AG09319 (cell line): ENCODE results near the gene ALG14.
A peak's percentile ranks its signal among the peaks of the same experiment; 100 is the strongest.
"Not testable (repeated sequence)": the region's sequence is repeated elsewhere in the genome, so short reads cannot be mapped to it uniquely, and the experiment has no call there.

Source experiments
- DNase-seq: peaks from one replicate; pipeline ENCODE4 v3.0.0-alpha.2; 2010; ENCODE audit warnings: low read depth; ENCODE audit errors: extremely low read depth
- TF ChIP-seq, protein P1 (sequence below): IDR thresholded peaks from 2 replicates; pipeline ENCODE4 v1.5.1; 2011; ENCODE audit warnings: low read depth, mild to moderate bottlenecking, inconsistent platforms, low read length, moderate library complexity

The ALG14 gene

DNA sequence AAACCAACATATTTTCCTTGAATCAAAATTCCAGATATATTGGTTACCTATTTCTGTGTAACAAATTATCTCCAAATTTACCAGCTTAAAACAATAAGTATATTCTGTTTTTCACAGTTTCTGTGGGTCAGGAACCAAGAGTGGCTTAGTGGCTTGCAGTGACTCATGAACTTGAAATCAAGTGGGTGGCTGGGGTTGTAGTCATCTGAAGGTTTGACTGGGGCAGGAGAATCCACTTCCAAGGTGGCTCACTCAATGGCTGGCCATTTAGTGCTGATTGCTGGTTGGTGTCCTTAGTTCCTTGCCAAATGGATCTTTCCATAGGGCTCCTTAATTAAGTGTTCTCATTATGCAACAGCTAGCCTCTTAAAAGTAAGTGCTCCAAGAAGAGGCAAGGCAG lies 43.8 kb downstream of the ALG14 start:
- DNase-seq: no peak
- TF ChIP-seq, protein P1, sequence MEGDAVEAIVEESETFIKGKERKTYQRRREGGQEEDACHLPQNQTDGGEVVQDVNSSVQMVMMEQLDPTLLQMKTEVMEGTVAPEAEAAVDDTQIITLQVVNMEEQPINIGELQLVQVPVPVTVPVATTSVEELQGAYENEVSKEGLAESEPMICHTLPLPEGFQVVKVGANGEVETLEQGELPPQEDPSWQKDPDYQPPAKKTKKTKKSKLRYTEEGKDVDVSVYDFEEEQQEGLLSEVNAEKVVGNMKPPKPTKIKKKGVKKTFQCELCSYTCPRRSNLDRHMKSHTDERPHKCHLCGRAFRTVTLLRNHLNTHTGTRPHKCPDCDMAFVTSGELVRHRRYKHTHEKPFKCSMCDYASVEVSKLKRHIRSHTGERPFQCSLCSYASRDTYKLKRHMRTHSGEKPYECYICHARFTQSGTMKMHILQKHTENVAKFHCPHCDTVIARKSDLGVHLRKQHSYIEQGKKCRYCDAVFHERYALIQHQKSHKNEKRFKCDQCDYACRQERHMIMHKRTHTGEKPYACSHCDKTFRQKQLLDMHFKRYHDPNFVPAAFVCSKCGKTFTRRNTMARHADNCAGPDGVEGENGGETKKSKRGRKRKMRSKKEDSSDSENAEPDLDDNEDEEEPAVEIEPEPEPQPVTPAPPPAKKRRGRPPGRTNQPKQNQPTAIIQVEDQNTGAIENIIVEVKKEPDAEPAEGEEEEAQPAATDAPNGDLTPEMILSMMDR: no peak

DNA sequence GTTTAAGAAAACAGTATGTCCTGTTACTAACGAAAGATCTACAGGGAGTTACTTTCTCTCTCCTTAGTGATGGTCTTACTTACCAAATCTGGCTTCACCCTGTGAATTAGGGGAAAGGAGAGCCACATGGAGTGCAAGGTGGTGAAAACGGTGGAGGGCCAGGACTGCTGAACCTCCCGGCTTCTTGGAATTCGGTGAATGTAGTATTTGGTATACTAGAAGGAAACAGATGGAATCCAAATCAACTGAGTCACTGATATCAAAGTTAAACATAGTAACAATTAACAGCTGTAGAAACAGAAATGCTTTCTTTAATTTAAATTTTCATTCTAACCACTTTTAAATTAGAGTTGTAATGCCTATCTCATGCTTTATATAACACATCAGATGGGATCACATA lies 45.7 kb downstream of the ALG14 start:
- TF ChIP-seq, protein P1: no peak
- no peak for DNase-seq

DNA sequence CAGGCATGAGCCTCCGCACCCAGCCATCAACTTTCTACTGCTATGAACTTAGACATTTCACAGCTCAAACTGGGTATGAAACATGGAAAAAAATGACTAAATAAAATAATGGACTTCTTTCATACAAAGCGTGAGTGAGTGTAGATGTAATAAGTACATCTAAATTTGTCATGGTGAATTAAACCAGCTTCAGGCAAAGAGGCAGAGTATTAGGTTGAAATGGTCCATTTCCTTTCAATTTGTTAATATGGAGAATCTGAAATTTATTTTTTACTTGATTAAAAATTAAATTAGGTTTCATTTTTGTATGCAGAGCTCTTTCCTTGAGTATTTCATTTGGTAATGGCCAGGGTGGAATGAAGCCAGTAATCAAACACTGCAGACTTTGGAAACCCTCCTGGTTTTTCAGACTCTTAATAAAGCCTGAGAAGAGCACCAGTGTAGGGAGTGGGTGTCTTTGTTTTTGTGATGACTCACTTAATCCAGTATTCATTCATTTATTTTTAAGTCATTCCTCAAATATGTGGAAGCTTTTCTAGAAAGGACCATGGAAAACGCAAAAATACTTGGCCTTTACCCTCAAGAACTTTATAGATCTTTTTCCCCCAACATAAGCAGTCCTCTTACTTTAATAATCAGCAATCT lies 49.2 kb downstream of the ALG14 start:
- peak; percentile 81 for DNase-seq
- TF ChIP-seq, protein P1: no peak

DNA sequence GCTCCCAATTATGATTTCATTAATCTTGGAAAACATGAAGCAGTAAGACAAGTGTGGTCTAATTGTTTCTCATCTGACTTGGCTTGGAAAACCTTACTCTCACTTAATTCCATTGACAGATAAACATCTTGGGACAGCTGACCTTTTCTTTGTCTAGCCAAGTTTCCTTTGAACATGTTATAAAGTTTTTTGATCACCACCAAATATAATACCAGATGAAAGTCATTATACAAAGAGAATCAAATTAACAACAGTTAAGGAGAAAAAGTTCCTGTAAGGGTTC lies 50.2 kb downstream of the ALG14 start:
- TF ChIP-seq, protein P1: no peak
- DNase-seq: no peak

DNA sequence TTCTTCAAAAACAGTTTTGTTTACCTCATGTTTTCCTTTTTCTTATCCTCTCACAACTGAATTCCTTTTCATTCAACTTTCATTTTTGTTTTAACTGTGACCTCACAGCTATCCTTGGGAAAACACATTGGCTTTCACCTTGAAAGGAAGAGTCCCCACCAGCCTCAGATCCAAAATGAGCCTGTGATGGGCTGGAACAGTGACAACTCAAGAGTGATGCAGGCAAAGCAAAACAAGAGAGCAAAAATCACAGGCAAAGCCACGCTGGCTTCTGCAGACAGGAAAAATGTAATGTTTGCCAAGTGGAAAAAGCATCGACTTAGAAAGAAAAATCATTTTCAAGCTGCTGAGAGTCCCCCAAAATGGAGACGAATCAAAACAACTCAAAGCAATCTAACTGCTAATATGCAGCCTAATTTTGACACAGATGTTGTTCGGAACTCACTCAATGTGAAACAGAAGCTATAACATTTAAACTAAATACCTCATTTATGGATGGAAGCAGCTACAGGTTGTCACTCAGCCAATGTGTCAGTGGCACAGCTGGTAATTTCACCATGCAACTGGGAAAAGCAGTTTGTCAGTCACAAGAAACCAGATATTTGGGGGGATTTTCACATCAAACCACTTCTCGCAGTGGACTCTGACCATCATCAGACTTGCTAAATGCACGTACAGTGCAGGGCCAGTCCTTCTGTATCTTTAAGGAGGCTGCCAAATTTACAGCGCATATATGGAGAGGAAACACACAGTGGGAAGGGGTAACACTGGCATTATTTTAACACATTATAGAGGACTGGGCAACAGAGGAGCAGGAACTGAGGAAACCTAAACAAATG lies 50.7 kb downstream of the ALG14 start:
- TF ChIP-seq, protein P1: no peak
- DNase-seq: no peak

DNA sequence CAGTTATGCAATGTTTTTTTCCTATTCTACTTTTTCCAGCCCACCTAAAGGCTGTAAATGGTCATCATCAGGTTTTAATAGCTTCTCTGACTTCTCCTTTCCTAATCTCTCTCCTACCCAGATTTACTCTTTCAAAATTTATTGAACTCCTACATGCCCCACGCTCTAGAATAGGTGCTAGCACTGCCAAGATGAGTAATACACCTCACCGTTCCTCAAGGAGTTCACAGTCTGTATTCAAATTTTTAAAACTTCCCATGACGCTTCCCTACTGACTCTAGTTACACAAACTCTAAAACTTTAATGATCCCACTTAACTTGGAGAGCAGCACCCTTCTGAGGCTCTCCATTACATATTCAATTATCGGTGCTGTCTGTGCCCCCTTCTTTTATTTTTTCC lies 51.6 kb downstream of the ALG14 start:
- TF ChIP-seq, protein P1: no peak
- DNase-seq: no peak

DNA sequence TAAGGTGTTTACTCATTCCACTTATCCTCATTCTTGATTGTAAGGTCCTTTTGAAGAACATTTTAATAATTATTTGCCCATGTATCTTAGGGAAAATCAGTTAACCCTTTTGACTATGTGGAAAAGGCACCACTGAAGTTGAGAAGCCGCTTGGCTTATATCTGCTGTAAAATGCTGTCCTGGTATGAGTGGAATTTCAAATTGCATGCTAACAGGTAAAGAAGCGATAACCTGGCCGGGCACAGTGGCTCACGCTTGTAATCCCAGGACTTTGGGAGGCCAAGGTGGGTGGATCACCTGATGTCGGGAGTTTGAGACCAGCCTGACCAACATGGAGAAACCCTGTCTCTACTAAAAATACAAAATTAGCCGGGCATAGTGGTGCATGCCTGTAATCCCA lies 53.3 kb downstream of the ALG14 start:
- not testable (repeated sequence) for DNase-seq
